Adrenal gland (tissue), 5 donors: ENCODE results near the gene METTL25B.

Experiments
- POLR2A ChIP-seq, 2 donors: fragments of 450-650 bp; IDR thresholded peaks; one replicate each; pipeline ENCODE4 v1.6.1; 2017; ENCODE audit warnings: antibody characterized with exemption in 2 of 2, mild to moderate bottlenecking in 2 of 2, moderate library complexity in 1 of 2
- TF ChIP-seq, protein P1 (sequence below), 6 experiments: fragments of 450-650 bp in 4 of 6; fragments of 200-600 bp in 2 of 6; sonication (generic) in 1 of 6; IDR thresholded peaks; 1 replicate in 5 of 6; 2 replicates in 1 of 6; pipeline versions ENCODE4 v1.5.1 to v1.8.0; 2016 to 2021; ENCODE audit warnings: antibody characterized with exemption in 6 of 6, mild to moderate bottlenecking in 2 of 6, moderate library complexity in 1 of 6
- donor health status: DM: no; HTN: no; CAD: no.

DNA sequence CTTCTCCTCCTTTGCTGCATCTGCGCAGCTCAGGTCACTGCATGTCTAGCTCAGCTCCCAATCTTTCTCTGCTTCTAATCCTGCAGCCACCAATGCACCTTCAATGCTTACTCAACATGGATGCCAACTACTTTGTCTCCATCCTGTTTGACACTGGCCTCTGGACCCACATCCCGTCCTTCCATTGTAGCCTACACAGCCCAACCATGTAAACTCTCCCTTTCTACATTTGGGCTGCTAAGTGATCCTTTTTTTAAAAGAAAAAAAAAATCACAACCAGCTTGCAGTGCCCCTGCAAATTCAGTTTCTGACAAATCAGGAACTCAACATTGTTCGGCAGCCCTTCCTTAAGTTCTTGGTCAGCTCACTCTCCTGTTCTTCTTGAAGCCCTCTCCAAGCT is 13.4 kb upstream of the METTL25B start:
- TF ChIP-seq, protein P1, sequence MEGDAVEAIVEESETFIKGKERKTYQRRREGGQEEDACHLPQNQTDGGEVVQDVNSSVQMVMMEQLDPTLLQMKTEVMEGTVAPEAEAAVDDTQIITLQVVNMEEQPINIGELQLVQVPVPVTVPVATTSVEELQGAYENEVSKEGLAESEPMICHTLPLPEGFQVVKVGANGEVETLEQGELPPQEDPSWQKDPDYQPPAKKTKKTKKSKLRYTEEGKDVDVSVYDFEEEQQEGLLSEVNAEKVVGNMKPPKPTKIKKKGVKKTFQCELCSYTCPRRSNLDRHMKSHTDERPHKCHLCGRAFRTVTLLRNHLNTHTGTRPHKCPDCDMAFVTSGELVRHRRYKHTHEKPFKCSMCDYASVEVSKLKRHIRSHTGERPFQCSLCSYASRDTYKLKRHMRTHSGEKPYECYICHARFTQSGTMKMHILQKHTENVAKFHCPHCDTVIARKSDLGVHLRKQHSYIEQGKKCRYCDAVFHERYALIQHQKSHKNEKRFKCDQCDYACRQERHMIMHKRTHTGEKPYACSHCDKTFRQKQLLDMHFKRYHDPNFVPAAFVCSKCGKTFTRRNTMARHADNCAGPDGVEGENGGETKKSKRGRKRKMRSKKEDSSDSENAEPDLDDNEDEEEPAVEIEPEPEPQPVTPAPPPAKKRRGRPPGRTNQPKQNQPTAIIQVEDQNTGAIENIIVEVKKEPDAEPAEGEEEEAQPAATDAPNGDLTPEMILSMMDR (IDR thresholded peaks at IDR 0.05): no peak
- no peak for TF ChIP-seq POLR2A (IDR thresholded peaks at IDR 0.05)
